Measurements from ENCODE around the gene MMEL1.
"Not testable (repeated sequence)": the region's sequence is repeated elsewhere in the genome, so short reads cannot be mapped to it uniquely, and the experiment has no call there.

The MMEL1 gene

DNA sequence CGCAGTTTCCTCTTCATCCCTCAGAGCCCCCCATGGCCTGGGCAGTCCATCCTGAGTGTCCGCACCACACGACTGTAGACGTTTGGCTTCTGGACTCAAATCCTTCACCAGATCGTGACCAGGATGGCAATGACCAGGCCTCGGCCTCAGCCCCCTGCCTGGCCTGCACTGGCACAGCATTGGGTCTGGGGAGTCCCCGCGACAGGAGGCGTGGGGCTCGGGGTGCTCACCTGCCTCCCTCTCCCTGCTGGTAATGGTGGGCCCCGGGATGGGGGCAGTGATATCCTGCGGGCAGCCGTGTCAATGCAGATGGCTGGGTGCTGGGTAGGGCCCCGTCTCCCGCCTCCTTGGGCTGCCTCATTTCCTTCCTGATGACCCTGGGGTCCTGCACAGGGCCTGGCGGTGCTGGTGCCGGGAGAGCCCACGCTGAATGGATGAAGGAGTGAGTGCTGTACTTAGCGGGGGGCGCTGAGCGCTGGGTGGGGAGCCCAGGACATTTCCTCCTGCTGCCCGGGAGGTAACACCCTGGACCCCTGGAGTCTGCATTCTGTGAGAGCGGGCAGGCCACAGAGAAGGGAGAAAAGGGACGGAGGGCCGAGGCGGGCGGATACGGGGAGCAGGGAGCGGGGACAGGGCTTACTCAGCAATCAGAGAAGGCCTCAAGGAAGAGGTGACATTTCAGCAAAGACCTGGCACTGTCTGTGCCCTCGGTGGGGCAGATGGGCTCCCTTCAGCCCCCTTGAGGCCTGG lies 78.8 kb downstream of the MMEL1 start:
- H3K27ac ChIP-seq (replicated peaks), result no peak overlapping the region
- H3K27me3 ChIP-seq (ENCODE audit: insufficient read depth, poor library complexity, severe bottlenecking), result no peaks in the 10 kb centered on the region
- TF ChIP-seq, protein P1, sequence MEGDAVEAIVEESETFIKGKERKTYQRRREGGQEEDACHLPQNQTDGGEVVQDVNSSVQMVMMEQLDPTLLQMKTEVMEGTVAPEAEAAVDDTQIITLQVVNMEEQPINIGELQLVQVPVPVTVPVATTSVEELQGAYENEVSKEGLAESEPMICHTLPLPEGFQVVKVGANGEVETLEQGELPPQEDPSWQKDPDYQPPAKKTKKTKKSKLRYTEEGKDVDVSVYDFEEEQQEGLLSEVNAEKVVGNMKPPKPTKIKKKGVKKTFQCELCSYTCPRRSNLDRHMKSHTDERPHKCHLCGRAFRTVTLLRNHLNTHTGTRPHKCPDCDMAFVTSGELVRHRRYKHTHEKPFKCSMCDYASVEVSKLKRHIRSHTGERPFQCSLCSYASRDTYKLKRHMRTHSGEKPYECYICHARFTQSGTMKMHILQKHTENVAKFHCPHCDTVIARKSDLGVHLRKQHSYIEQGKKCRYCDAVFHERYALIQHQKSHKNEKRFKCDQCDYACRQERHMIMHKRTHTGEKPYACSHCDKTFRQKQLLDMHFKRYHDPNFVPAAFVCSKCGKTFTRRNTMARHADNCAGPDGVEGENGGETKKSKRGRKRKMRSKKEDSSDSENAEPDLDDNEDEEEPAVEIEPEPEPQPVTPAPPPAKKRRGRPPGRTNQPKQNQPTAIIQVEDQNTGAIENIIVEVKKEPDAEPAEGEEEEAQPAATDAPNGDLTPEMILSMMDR (IDR thresholded peaks at IDR 0.05; ENCODE audit: insufficient read depth, low read length), result no peak
- TF ChIP-seq POLR2AphosphoS5 (IDR thresholded peaks at IDR 0.05; ENCODE audit: low read depth) (no peak), SPI1 (IDR thresholded peaks at IDR 0.05; ENCODE audit: borderline replicate concordance, low read depth) (no peak), GABPA (IDR thresholded peaks at IDR 0.05; ENCODE audit: low read depth) (no peak)
- TF ChIP-seq, protein P2, sequence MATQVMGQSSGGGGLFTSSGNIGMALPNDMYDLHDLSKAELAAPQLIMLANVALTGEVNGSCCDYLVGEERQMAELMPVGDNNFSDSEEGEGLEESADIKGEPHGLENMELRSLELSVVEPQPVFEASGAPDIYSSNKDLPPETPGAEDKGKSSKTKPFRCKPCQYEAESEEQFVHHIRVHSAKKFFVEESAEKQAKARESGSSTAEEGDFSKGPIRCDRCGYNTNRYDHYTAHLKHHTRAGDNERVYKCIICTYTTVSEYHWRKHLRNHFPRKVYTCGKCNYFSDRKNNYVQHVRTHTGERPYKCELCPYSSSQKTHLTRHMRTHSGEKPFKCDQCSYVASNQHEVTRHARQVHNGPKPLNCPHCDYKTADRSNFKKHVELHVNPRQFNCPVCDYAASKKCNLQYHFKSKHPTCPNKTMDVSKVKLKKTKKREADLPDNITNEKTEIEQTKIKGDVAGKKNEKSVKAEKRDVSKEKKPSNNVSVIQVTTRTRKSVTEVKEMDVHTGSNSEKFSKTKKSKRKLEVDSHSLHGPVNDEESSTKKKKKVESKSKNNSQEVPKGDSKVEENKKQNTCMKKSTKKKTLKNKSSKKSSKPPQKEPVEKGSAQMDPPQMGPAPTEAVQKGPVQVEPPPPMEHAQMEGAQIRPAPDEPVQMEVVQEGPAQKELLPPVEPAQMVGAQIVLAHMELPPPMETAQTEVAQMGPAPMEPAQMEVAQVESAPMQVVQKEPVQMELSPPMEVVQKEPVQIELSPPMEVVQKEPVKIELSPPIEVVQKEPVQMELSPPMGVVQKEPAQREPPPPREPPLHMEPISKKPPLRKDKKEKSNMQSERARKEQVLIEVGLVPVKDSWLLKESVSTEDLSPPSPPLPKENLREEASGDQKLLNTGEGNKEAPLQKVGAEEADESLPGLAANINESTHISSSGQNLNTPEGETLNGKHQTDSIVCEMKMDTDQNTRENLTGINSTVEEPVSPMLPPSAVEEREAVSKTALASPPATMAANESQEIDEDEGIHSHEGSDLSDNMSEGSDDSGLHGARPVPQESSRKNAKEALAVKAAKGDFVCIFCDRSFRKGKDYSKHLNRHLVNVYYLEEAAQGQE (IDR thresholded peaks at IDR 0.05; ENCODE audit: insufficient replicate concordance, low read depth), result no peak
- no peak for DNase-seq (ENCODE audit: low read depth in 1 of 2, low spot score in 1 of 2)
- H3K4me3 ChIP-seq (replicated peaks; ENCODE audit: insufficient read depth, low read length), result no peak overlapping the region

DNA sequence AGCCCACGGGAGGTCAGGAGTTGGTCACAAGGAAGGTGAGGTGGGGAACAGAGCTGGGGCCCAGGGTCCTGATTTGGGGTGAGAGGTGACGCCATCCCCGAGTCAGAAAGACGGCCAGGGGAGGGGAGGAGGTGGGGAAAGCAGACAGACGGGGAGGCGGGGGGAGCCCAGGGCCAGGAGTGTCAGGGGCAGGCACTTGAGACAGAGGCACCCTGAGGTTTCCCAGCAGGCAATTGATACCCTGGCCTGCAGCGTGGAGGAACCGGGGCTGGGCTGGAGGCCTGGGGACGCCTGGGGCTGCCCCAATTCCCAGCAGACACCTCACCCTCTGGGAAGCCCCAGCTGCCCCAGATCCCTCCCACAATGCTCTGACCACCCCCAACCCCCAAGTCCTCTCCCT lies 79.7 kb downstream of the MMEL1 start:
- DNase-seq (ENCODE audit: low read depth in 1 of 2, low spot score in 1 of 2); H3K4me3 ChIP-seq (replicated peaks; ENCODE audit: insufficient read depth, low read length); H3K27ac ChIP-seq (replicated peaks); H3K27me3 ChIP-seq (ENCODE audit: insufficient read depth, poor library complexity, severe bottlenecking): not testable (repeated sequence)

DNA sequence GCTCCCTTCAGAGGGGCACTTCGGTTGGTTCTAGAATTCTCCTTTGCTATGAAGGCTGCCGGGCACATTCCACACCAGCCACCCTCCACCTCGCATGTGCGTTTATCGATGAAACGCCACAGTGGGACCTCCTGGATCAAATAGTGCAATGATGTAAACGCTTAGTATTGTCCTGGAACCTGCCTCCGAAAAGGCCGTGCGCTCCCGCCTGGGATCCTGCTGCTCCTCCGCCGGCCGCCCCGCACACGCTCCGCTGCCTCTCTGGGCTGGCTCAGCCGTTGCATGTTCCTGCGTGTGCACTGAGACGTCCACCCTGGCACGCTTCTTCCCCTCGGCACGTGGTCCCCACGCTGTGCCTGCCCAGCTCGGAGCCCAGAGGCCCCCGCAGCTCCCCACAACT lies 80.6 kb downstream of the MMEL1 start:
- Histone ChIP-seq H3K27me3 (ENCODE audit: insufficient read depth, poor library complexity, severe bottlenecking) (no peaks in the 10 kb centered on the region), H3K4me3 (replicated peaks; ENCODE audit: insufficient read depth, low read length) (no peak overlapping the region), H3K27ac (replicated peaks) (no peak overlapping the region)
- no peak for DNase-seq (ENCODE audit: low read depth in 1 of 2, low spot score in 1 of 2)
- TF ChIP-seq, protein P2 (IDR thresholded peaks at IDR 0.05; ENCODE audit: insufficient replicate concordance, low read depth), result no peak
- TF ChIP-seq GABPA (IDR thresholded peaks at IDR 0.05; ENCODE audit: low read depth) (no peak), SPI1 (IDR thresholded peaks at IDR 0.05; ENCODE audit: borderline replicate concordance, low read depth) (no peak), POLR2AphosphoS5 (IDR thresholded peaks at IDR 0.05; ENCODE audit: low read depth) (no peak)
- TF ChIP-seq, protein P1 (IDR thresholded peaks at IDR 0.05; ENCODE audit: insufficient read depth, low read length), result no peak

DNA sequence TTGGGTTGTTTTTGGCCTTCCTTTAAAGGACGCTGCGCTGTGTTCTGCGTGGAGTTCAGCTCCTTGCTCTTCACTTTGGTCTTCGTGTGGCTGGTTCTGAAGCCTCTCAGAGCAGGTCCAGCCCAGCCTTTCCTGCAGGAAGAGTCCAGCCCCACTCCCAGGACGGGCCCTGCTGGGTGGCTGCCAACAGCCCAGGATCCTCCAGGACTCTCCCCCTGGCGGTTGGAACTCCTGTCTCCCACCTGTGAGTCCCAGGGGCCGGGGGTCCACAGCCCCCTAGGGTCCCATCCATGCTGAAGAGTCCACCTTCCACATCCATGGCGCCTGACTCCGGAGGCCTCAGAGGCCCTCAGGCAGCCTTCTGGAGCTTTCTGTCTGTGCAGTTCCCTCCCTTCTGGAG lies 81.3 kb downstream of the MMEL1 start:
- H3K4me3 ChIP-seq (replicated peaks; ENCODE audit: insufficient read depth, low read length); DNase-seq (ENCODE audit: low read depth in 1 of 2, low spot score in 1 of 2); H3K27ac ChIP-seq (replicated peaks); H3K27me3 ChIP-seq (ENCODE audit: insufficient read depth, poor library complexity, severe bottlenecking): not testable (repeated sequence)

DNA sequence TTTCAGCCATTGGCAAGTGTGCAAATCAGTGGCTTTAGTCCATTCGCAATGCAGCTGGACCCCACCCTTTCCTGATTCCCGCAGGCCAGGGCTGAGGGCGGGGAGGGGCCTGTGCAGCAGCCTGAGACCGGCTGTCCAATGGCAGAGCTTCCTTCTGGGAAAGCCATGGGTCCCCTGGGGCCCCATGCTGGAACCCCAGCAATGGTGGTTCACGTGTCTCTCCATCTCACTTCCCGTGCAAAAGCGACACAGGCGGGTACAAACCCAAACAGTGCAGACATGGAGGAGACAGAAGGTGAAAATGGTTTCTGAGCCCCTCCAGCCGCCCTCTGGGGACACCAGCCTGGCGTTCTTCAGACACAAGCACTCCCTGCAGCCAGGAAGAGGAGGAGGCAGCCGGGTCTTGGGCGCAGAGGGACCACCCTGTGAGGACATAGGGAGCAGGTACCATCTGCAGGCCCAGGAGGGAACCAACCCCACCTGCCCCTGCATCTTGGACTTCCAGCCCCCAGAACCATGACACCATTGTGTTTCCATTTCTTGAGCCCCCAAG lies 82.4 kb downstream of the MMEL1 start:
- H3K4me3 ChIP-seq (replicated peaks; ENCODE audit: insufficient read depth, low read length); H3K27me3 ChIP-seq (ENCODE audit: insufficient read depth, poor library complexity, severe bottlenecking); H3K27ac ChIP-seq (replicated peaks); DNase-seq (ENCODE audit: low read depth in 1 of 2, low spot score in 1 of 2): not testable (repeated sequence)

DNA sequence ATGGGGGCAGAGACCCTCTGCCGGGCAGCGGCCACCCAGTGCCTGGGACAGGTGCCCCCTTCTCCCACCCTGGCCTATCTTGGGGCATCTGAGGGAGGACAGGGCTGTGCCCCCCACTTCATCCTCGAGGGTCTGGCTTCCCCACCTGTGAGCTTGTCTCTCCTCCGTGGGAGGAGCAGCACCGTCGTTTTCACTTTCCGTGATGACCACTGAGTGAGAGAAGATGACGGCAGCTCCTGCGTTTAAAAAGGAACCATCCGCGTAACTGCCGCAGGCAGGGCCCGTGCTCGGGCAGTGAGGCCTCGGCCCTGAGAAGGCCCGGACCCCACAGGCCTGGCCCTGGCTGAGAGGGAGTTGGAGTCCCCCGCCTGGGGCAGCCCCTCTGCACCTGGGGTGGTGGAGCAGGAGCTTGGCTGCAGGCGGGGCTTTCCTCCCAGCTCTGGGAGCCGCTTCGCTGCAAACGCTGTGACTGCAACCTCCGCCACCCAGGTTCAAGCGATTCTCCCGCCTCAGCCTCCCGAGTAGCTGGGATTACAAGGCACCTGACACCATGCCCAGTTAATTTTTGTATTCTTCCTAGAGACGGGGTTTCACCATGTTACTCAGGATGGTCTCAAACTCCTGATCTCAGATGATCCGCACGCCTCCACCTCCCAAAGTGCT lies 83.3 kb downstream of the MMEL1 start:
- H3K4me3 ChIP-seq (replicated peaks; ENCODE audit: insufficient read depth, low read length); H3K27me3 ChIP-seq (ENCODE audit: insufficient read depth, poor library complexity, severe bottlenecking); DNase-seq (ENCODE audit: low read depth in 1 of 2, low spot score in 1 of 2): not testable (repeated sequence)
- H3K27ac ChIP-seq (replicated peaks), result peak overlapping the region; percentile 91
